Left lung (tissue), 10 donors: Measurements from ENCODE around the gene BZW2. TPM values are rescaled to one million over a fixed set of nuclear protein-coding genes. Genes with fewer than 3 reads are reported as not detected.

Source experiments
- ATAC-seq: fragments of 200-7000 bp; cut with Tn5 transposase; one replicate; pipeline ENCODE4 v1.9.1; 2020; ENCODE audit warnings: moderate library complexity
- DNase-seq, 4 donors: peaks; one replicate each; pipeline ENCODE4 v3.0.0-alpha.2; 2013 to 2020
- H3K27ac ChIP-seq, 2 donors: fragments of 200-600 bp; sonication (generic) in 1 of 2; one replicate each; pipeline versions ENCODE4 v1.5.0 to v1.8.0; 2020 to 2021
- H3K27me3 ChIP-seq, 2 donors: fragments of 200-600 bp; sonication (generic) in 1 of 2; one replicate each; pipeline versions ENCODE4 v1.5.0 to v1.8.0; 2020 to 2021
- H3K36me3 ChIP-seq, 2 donors: fragments of 200-600 bp; sonication (generic) in 1 of 2; one replicate each; pipeline versions ENCODE4 v1.5.0 to v1.8.0; 2020 to 2021
- H3K4me1 ChIP-seq, 2 donors: fragments of 200-600 bp; one replicate each; pipeline ENCODE4 v1.8.0; 2021
- H3K4me3 ChIP-seq, 2 donors: fragments of 200-600 bp; sonication (generic) in 1 of 2; one replicate each; pipeline versions ENCODE4 v1.5.0 to v1.8.0; 2020 to 2021; ENCODE audit warnings: mild to moderate bottlenecking in 1 of 2
- H3K9me3 ChIP-seq, 2 donors: fragments of 200-600 bp; sonication (generic) in 1 of 2; one replicate each; pipeline versions ENCODE4 v1.5.0 to v1.8.0; 2020 to 2021
- intact Hi-C, 2 donors: fragments of 100-400 bp; cut with DNase I; formaldehyde crosslinking; loops; one replicate each; pipeline versions ENCODE4 v1.11.2 to v1.14.2; 2022
- polyA plus RNA-seq, 6 donors: library from polyadenylated mRNA; unstranded; fragments of 120-200 nt; gene quantifications; one replicate each; pipeline ENCODE4 v1.2.1, GENCODE V29; 2013; ENCODE audit not compliant: insufficient read length in 6 of 6
- total RNA-seq, 2 donors: library from RNA; stranded (reverse); fragmentation: NEBNext Ultra II Directional; extraction: Animal tissue kit (Norgen Biotek cat#: 25700); gene quantifications; one replicate each; pipeline ENCODE4 v1.2.1, GENCODE V29; 2021
- TF ChIP-seq, protein P1 (sequence below), 2 donors: fragments of 200-600 bp; sonication (generic) in 1 of 2; IDR thresholded peaks; one replicate each; pipeline versions ENCODE4 v1.5.0 to v1.8.0; 2021; ENCODE audit warnings: antibody characterized with exemption in 2 of 2
- donor health status: DM: no; HTN: yes; CAD: no.
- donor health status: DM: no; HTN: no; CAD: no.

Gene BZW2
- total and polyA plus RNA-seq, 8 donors: 39.7 to 88.9 (median 77.3) TPM

DNA sequence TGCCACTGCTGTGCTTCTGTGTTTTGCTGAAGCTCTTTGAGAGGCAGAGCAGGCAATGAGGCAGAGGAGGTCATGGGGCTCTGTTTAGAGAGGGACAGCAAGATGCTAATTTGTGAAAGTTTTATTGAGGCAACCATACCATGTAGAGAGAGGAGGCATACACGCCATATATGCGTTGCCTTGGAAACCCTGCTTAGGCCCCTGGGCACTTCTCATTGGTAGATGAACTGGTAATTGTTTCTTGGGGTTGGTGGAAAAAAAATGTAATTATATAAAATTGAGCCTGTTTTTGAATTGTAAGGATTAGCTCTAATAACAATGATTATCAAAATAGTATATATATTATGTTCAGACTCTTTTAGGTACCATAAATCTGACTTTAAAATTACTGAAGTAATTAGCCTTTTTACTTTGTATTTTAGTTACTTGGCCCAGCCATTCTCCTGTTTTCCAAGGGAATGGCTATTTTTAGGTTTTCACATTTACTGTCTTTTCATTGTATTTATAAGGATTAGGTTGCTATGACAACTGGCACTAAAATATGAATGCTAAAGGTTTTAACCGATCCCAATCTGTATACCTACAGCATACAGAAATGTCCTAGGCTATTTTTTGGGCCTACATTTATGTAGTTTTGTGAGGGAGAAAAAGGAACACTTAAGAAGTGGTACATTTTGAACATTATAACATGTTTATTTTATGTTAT lies 52.4 kb downstream of the BZW2 start:
- no peaks in the 10 kb centered on the region for H3K4me1 ChIP-seq
- no peak overlapping the region for H3K27ac ChIP-seq
- no peaks in the 10 kb centered on the region for H3K27me3 ChIP-seq
- DNase-seq (no peak), ATAC-seq (no peak)
- TF ChIP-seq, protein P1, sequence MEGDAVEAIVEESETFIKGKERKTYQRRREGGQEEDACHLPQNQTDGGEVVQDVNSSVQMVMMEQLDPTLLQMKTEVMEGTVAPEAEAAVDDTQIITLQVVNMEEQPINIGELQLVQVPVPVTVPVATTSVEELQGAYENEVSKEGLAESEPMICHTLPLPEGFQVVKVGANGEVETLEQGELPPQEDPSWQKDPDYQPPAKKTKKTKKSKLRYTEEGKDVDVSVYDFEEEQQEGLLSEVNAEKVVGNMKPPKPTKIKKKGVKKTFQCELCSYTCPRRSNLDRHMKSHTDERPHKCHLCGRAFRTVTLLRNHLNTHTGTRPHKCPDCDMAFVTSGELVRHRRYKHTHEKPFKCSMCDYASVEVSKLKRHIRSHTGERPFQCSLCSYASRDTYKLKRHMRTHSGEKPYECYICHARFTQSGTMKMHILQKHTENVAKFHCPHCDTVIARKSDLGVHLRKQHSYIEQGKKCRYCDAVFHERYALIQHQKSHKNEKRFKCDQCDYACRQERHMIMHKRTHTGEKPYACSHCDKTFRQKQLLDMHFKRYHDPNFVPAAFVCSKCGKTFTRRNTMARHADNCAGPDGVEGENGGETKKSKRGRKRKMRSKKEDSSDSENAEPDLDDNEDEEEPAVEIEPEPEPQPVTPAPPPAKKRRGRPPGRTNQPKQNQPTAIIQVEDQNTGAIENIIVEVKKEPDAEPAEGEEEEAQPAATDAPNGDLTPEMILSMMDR (IDR thresholded peaks at IDR 0.05): no peak
- intact Hi-C loops: no loop called here
- H3K4me3 ChIP-seq: no peak overlapping the region
- H3K9me3 ChIP-seq: no peaks in the 10 kb centered on the region
- H3K36me3 ChIP-seq: peaks cover 0 to 67% of the 10 kb centered on the region in 2 donors

DNA sequence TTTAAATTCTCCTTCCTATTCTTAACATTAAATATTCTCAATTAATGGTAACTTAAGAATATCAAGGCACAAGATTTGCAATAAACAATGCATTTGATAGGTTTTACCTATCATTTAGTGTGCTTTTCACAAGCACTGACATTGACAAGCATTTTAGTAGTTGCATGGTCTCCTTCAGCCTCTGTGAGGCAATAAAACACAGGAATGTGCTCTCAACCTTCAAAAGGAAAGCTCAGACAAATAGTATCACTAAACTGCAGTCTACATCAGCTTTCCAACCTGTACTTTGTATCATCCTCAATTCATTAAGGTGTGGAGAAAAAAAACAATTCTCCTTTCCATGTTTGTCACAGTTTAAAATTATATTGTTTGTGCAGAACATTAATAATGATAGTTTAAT lies 56.5 kb downstream of the BZW2 start:
- Histone ChIP-seq H3K4me3 (no peak overlapping the region), H3K36me3 (peaks cover 0 to 53% of the 10 kb centered on the region in 2 donors)

DNA sequence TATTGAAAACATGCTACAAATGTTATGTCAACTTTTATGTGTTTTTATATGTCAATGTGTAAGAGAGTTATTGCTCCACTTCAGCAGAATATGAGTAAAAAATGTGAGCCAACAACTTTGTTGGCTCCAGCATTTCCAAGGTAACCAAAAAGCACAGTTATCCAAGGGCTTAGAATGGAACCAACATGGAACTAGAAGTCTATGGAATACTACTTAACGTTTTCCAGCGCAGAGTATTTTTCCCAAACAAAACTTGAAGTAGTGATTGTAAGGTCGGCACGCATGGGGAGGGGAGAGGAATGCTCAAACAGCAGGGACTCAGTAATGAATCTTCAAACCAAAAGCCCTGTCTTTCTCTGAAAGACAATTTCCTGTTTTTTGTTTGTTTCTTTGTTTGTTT lies 62.5 kb downstream of the BZW2 start:
- intact Hi-C loops: no loop called here
- no peak overlapping the region for H3K4me3 ChIP-seq
- DNase-seq (no peak), ATAC-seq (no peak)
- no peaks in the 10 kb centered on the region for H3K4me1 ChIP-seq
- no peaks in the 10 kb centered on the region for H3K27me3 ChIP-seq
- no peak overlapping the region for H3K27ac ChIP-seq
- TF ChIP-seq, protein P1 (IDR thresholded peaks at IDR 0.05): no peak
- peaks cover 0 to 24% of the 10 kb centered on the region in 2 donors for H3K36me3 ChIP-seq
- no peaks in the 10 kb centered on the region for H3K9me3 ChIP-seq

More for the DNA sequence above, 56.5 kb downstream of the BZW2 start:
- TF ChIP-seq, protein P1 (IDR thresholded peaks at IDR 0.05): no peak
- intact Hi-C loops: no loop called here
- no peaks in the 10 kb centered on the region for H3K27me3 ChIP-seq
- ATAC-seq (peak; percentile 41), DNase-seq (no peak)
- no peak overlapping the region for H3K27ac ChIP-seq
- H3K9me3 ChIP-seq: no peaks in the 10 kb centered on the region
- no peaks in the 10 kb centered on the region for H3K4me1 ChIP-seq

DNA sequence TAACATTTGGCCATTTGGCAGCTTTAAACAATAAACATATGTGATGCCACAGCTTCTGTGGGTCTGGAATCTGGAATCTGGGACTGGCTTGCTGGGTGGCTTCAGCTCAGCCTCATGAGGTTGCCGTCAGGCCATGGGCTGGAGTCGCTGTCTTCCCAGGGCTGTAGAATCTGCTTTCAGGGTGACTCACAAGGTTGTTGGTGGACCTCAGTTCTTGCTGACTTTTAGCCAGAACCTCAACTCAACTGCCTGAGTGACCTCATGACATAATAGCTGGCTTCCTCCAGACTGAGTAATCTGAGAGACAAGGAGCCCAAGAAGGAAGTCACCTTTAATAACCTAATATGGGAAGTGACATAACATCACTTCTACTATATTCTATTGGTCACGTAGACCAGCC lies 63.0 kb downstream of the BZW2 start:
- no peak overlapping the region for H3K27ac ChIP-seq
- H3K27me3 ChIP-seq: no peaks in the 10 kb centered on the region
- no peak for DNase-seq
- ATAC-seq: peak; percentile 46
- no peaks in the 10 kb centered on the region for H3K4me1 ChIP-seq
- intact Hi-C loops: no loop called here
- TF ChIP-seq, protein P1 (IDR thresholded peaks at IDR 0.05): no peak
- H3K9me3 ChIP-seq: no peaks in the 10 kb centered on the region
- H3K36me3 ChIP-seq: peaks cover 0 to 24% of the 10 kb centered on the region in 2 donors
- H3K4me3 ChIP-seq: no peak overlapping the region

DNA sequence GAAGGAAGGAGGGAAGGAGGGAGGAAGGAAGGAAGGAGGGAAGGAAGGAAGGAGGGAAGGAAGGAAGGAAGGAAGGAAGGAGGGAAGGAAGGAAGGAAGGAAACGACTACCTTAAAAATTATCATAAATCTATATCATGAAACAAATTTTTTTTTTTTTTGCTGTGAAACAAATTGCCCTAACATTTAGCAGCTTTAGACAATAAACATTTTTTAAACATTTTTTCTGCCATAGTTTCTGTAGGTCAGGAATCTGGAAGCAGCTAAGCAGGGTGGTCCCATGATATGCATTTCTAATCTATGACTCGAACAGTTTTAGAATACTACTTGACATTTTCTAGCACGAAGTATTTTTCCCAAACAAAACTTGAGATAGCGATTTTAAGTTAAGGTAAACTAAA lies 64.7 kb downstream of the BZW2 start:
- Histone ChIP-seq H3K27me3 (no peaks in the 10 kb centered on the region), H3K4me1 (no peaks in the 10 kb centered on the region), H3K9me3 (no peaks in the 10 kb centered on the region), H3K36me3 (peaks cover 0 to 17% of the 10 kb centered on the region in 2 donors), H3K27ac (no peak overlapping the region), H3K4me3 (no peak overlapping the region)
- intact Hi-C loops: no loop called here
- no peak for ATAC-seq
- no peak for DNase-seq
- TF ChIP-seq, protein P1 (IDR thresholded peaks at IDR 0.05): no peak
